LNCaP clone FGC (cell line): ENCODE measurements around the gene ZSCAN5C.

Experiments used
- DNase-seq: peaks from one replicate; pipeline ENCODE4 v3.0.0-alpha.2; 2011; ENCODE audit warnings: low read depth
- H3K4me3 ChIP-seq: 2 replicates; pipeline ENCODE4 v1.5.1; 2011; ENCODE audit warnings: mild to moderate bottlenecking, low read depth, low read length, control low read depth
- TF ChIP-seq, protein P1 (sequence below): IDR thresholded peaks from 2 replicates; pipeline ENCODE4 v1.5.1; 2012; ENCODE audit warnings: mild to moderate bottlenecking; ENCODE audit not compliant: control insufficient read depth, insufficient read depth; ENCODE audit errors: extremely low read depth

ZSCAN5C gene, protein sequence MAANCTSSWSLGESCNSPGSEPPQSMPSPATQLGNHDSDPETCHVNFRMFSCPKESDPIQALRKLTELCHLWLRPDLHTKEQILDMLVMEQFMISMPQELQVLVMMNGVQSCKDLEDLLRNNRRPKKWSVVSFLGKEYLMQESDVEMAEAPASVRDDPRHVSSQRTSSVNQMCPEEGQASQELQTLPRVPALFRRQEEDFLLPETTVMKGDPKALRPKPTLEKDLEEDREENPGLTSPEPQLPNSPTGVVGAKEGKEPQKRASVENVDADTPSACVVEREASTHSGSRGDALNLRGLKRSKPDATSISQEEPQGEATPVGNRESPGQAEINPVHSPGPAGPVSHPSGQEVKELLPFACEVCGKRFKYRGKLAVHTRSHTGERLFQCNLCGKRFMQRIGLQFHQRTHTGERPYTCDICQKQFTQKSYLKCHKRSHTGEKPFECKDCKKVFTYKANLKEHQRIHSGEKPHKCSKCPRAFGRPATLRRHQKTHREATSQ

GRCh38 chr19:56201973-56202372 lies at the start of gene ZSCAN5C:
ZSCAN5C (plus strand) TSS chr19:56202273; CDS start chr19:56205914, 3,641 bp downstream.
- H3K4me3 ChIP-seq = no peak within 1 kb of the TSS
- DNase-seq = no peak
- TF ChIP-seq, protein P1, sequence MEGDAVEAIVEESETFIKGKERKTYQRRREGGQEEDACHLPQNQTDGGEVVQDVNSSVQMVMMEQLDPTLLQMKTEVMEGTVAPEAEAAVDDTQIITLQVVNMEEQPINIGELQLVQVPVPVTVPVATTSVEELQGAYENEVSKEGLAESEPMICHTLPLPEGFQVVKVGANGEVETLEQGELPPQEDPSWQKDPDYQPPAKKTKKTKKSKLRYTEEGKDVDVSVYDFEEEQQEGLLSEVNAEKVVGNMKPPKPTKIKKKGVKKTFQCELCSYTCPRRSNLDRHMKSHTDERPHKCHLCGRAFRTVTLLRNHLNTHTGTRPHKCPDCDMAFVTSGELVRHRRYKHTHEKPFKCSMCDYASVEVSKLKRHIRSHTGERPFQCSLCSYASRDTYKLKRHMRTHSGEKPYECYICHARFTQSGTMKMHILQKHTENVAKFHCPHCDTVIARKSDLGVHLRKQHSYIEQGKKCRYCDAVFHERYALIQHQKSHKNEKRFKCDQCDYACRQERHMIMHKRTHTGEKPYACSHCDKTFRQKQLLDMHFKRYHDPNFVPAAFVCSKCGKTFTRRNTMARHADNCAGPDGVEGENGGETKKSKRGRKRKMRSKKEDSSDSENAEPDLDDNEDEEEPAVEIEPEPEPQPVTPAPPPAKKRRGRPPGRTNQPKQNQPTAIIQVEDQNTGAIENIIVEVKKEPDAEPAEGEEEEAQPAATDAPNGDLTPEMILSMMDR = no peak

DNA sequence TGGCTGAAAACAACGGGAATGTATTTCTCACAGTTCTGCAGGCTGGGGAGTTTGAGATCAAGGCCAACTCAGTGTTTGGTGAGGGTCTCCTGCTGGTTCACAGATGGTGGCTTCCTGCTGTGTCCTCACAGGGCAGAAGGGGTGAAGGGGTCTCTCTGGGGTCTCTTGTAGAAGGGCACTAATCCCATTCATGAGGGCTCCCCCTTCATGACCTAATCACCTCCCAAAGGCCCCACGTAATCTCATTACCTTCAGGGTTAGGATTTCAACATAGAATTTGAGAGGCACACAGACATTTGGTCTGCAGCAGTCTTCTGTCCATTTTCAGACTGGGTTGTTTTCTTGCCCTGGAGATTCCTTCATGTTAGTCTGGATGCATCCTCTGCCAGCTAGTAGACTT lies 49.4 kb upstream of the ZSCAN5C start:
- TF ChIP-seq, protein P1 = no peak
- DNase-seq = no peak
- no peak overlapping the region for H3K4me3 ChIP-seq

GRCh38 chr19:56153507-56153906 lies 48.6 kb upstream of the ZSCAN5C start:
- TF ChIP-seq, protein P1 = no peak
- no peak for DNase-seq
- no peak overlapping the region for H3K4me3 ChIP-seq

DNA sequence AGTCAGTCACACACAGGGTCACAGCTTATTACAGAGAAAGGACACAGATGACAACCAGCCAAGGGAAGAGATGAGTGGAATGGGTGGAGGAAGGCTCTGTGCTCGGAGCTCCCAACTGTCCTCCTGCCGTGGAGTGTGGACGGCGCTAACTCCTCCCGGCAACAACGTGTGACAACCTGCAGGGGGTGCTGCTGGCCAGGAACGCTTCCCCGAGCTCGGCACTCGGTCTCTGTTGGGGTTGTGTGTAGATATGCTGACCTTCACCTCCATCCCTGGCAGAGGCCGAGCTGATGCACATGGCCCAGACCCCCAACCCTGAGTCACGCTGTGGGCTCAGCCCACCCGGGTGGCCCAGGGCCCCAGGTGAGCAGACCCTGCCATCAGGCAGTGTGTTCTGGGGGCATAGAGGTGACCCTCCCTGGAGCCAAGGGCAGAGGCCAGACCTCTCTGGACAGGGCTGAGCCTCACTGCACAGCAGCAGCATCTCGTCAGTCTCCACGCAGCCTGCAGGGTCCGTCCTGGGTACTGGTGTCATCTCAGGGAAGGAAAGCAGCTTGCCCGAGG lies 46.9 kb upstream of the ZSCAN5C start:
- DNase-seq = no peak
- H3K4me3 ChIP-seq = no peak overlapping the region
- TF ChIP-seq, protein P1 = peak; percentile 30; the same call in 1 of the 2 replicates

DNA sequence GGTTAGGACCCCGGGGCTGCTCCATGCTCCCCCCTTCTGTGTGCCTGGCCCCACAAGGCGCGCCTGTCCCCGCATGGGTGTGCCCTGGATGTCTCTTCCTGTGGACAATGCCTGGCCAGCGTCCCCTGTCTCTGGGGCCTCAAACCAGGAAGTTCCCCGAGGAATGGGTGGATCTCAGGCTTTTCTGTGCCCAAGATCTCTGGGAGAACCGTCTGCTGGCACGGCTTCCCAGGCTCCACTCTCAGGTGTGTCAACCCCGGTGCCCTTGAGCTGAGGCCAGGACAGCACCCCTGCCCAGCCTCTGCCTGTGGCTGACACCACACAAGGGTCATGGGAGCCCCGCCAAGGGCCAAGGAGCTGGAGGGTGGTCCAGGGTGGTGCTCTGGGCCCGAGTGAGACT lies 45.3 kb upstream of the ZSCAN5C start:
- no peak for DNase-seq
- TF ChIP-seq, protein P1 = no peak
- H3K4me3 ChIP-seq = no peak overlapping the region

DNA sequence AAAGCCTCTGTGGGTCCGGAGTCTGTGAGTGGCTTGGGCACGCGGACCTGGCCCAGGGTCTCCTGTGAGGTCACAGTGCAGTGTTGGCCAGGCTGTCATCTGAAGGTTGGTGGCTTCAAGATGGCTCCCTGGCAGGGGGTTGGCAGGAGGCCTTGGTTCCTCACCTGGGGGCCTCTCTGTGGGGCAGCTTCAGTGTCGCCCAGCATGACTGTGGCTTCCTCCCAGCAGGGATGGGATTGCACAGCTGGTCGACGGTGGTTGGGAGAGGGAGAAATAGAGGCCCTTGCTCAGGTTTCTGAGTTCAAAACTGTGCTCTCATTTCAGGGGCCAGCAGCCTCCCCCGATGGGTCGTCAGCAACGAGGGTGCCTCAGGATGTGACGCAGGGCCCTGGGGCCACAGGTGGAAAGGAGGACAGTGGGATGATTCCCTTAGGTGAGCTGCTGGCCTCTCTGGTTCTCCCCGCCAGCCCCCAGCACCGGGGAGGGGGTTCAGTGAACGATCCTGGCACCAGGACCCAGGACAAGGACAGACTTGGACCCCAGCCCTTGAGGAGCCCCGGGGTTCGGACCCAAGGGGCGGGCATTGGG lies 43.8 kb upstream of the ZSCAN5C start:
- no peak overlapping the region for H3K4me3 ChIP-seq
- TF ChIP-seq, protein P1 = no peak
- no peak for DNase-seq
